Measurements from ENCODE around the gene DIPK1A.

The DIPK1A gene

GRCh38 chr1:92929461-92929860 is 31.8 kb downstream of the DIPK1A start:
- Histone ChIP-seq H3K27ac (no peak overlapping the region), H3K9me3 (no peaks in the 10 kb centered on the region), H3K4me3 (ENCODE audit: low read depth in 1 of 2, low read length in 1 of 2) (no peak overlapping the region), H3K4me1 (ENCODE audit: control insufficient read depth in 1 of 2, insufficient read depth in 1 of 2, low read depth in 1 of 2, low read length in 1 of 2) (peaks cover 0 to 10% of the 10 kb centered on the region in 2 experiments), H3K36me3 (no peaks in the 10 kb centered on the region), H3K27me3 (no peaks in the 10 kb centered on the region)
- TF ChIP-seq, protein P1, sequence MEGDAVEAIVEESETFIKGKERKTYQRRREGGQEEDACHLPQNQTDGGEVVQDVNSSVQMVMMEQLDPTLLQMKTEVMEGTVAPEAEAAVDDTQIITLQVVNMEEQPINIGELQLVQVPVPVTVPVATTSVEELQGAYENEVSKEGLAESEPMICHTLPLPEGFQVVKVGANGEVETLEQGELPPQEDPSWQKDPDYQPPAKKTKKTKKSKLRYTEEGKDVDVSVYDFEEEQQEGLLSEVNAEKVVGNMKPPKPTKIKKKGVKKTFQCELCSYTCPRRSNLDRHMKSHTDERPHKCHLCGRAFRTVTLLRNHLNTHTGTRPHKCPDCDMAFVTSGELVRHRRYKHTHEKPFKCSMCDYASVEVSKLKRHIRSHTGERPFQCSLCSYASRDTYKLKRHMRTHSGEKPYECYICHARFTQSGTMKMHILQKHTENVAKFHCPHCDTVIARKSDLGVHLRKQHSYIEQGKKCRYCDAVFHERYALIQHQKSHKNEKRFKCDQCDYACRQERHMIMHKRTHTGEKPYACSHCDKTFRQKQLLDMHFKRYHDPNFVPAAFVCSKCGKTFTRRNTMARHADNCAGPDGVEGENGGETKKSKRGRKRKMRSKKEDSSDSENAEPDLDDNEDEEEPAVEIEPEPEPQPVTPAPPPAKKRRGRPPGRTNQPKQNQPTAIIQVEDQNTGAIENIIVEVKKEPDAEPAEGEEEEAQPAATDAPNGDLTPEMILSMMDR (IDR thresholded peaks at IDR 0.05), result no peak

DNA sequence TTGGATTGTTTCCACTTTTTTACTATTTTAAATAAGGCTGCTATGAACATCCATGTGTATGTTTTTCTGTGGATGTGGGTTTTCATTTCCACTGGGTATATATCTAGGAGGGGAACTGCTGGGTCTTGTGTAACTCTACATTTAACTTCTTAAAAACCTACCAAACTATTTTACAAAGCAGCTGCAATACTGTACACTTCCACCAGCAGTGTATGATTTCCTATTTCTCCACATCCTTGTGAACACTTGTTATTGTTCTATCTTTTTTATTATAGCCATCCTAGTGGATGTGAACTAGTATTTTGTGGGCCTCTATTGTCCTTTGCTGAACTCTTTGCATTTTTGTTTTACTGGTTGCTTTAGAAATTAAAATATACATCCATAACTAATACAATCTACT is 33.4 kb downstream of the DIPK1A start:
- TF ChIP-seq, protein P1 (IDR thresholded peaks at IDR 0.05), result no peak
- no peak overlapping the region for H3K27ac ChIP-seq
- no peak overlapping the region for H3K4me3 ChIP-seq (ENCODE audit: low read depth in 1 of 2, low read length in 1 of 2)
- H3K27me3 ChIP-seq, result no peaks in the 10 kb centered on the region
- no peaks in the 10 kb centered on the region for H3K36me3 ChIP-seq
- peaks cover 0 to 10% of the 10 kb centered on the region in 2 experiments for H3K4me1 ChIP-seq (ENCODE audit: control insufficient read depth in 1 of 2, insufficient read depth in 1 of 2, low read depth in 1 of 2, low read length in 1 of 2)
- H3K9me3 ChIP-seq, result no peaks in the 10 kb centered on the region

DNA sequence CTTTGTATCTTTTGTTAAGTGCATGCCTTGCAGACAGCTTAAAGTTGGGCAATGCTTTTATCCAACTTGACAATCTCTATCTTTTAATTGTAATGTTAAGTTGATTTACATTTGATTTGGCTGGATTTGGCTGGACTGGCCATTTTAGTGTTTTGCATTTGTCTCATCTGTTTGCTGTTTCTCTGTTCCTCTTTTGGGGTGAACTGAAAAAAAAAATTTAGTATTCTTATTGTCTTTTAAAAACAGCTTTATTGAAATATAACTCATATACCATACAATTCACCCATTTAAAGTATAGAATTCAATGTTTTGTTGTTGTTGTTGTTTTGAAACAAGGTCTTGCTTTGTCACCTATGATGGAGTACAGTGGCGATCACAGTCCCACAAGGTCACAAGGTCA is 34.4 kb downstream of the DIPK1A start:
- no peaks in the 10 kb centered on the region for H3K27me3 ChIP-seq
- H3K4me3 ChIP-seq (ENCODE audit: low read depth in 1 of 2, low read length in 1 of 2), result no peak overlapping the region
- no peaks in the 10 kb centered on the region for H3K9me3 ChIP-seq
- TF ChIP-seq, protein P1 (IDR thresholded peaks at IDR 0.05), result no peak
- H3K27ac ChIP-seq, result no peak overlapping the region
- H3K36me3 ChIP-seq, result no peaks in the 10 kb centered on the region
- peaks cover 0 to 10% of the 10 kb centered on the region in 2 experiments for H3K4me1 ChIP-seq (ENCODE audit: control insufficient read depth in 1 of 2, insufficient read depth in 1 of 2, low read depth in 1 of 2, low read length in 1 of 2)

DNA sequence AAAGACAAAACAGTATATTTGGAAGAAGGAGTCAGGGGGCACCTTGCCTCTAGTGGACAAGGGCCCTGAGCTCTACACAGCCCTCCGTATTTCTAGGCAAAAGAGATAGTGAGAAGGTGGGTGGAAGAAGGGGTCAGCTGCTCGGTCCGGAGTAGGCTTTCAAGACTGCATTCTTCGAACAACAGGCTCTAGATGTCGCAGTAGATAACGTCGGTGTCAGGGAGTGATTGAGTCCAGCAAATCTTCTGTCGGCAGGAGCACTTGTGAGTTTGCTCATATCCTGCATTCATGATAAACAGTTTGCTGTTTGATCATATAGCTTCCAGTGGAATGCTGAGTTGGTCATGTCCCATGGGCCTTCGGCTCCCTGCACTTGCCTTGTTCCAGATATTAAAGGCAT is 36.8 kb downstream of the DIPK1A start:
- peaks cover 0 to 10% of the 10 kb centered on the region in 2 experiments for H3K4me1 ChIP-seq (ENCODE audit: control insufficient read depth in 1 of 2, insufficient read depth in 1 of 2, low read depth in 1 of 2, low read length in 1 of 2)
- no peaks in the 10 kb centered on the region for H3K36me3 ChIP-seq
- H3K4me3 ChIP-seq (ENCODE audit: low read depth in 1 of 2, low read length in 1 of 2), result no peak overlapping the region
- no peak overlapping the region for H3K27ac ChIP-seq
- no peaks in the 10 kb centered on the region for H3K9me3 ChIP-seq
- TF ChIP-seq, protein P1 (IDR thresholded peaks at IDR 0.05), result no peak
- H3K27me3 ChIP-seq, result no peaks in the 10 kb centered on the region

DNA sequence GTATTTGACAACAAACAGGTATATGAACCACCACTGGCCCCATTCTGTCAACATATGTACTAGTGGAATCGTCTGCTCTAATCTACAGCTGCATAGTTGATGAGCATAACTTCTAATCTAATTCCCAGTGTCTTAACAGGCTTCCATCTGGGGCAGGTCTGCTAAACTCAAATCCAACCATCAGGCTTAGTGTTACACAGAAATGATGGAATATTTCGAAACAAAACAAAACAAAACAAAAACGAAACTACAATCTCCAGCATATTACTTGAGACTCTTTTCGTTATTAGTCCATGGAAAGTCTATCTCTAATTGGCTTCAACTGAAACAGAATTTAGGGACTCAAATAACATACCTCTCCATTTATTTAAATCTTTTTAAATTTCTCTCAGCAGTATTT is 37.6 kb downstream of the DIPK1A start:
- H3K9me3 ChIP-seq, result no peaks in the 10 kb centered on the region
- H3K27ac ChIP-seq, result no peak overlapping the region
- TF ChIP-seq, protein P1 (IDR thresholded peaks at IDR 0.05), result no peak
- H3K4me3 ChIP-seq (ENCODE audit: low read depth in 1 of 2, low read length in 1 of 2), result no peak overlapping the region
- H3K27me3 ChIP-seq, result no peaks in the 10 kb centered on the region
- peaks cover 0 to 10% of the 10 kb centered on the region in 2 experiments for H3K4me1 ChIP-seq (ENCODE audit: control insufficient read depth in 1 of 2, insufficient read depth in 1 of 2, low read depth in 1 of 2, low read length in 1 of 2)
- H3K36me3 ChIP-seq, result no peaks in the 10 kb centered on the region

All from neutrophil (primary cell).